ENCODE data around the gene SOD3.
A peak's percentile ranks its signal among the peaks of the same experiment; 100 is the strongest.

SOD3 gene

GRCh38 chr4:24772952-24773351 is 22.4 kb upstream of the SOD3 start:
- DNase-seq (ENCODE audit: low read depth), result no peak
- in situ Hi-C loops (cut with HindIII; ENCODE audit: low sequenced_read_pairs), result loop anchor here (5.0 kb wide), 1 partner anchor 69 kb away; no protein-coding TSS in a partner anchor
- no peak for TF ChIP-seq CTCF (IDR thresholded peaks at IDR 0.05; ENCODE audit: low read depth, low read length, missing control alignments)
- H3K4me3 ChIP-seq (ENCODE audit: low read depth, low read length), result no peak overlapping the region

GRCh38 chr4:24774452-24774851 is 20.9 kb upstream of the SOD3 start:
- H3K4me3 ChIP-seq (ENCODE audit: low read depth, low read length), result no peak overlapping the region
- in situ Hi-C loops (cut with HindIII; ENCODE audit: low sequenced_read_pairs), result loop anchor here (5.0 kb wide), 1 partner anchor 68 kb away; no protein-coding TSS in a partner anchor
- no peak for TF ChIP-seq CTCF (IDR thresholded peaks at IDR 0.05; ENCODE audit: low read depth, low read length, missing control alignments)
- DNase-seq (ENCODE audit: low read depth), result no peak

GRCh38 chr4:24775032-24775605 is 20.3 kb upstream of the SOD3 start:
- H3K4me3 ChIP-seq (ENCODE audit: low read depth, low read length), result no peak overlapping the region
- TF ChIP-seq CTCF (IDR thresholded peaks at IDR 0.05; ENCODE audit: low read depth, low read length, missing control alignments), result no peak
- in situ Hi-C loops (cut with HindIII; ENCODE audit: low sequenced_read_pairs), result no loop called here
- no peak for DNase-seq (ENCODE audit: low read depth)

- no peak for DNase-seq (ENCODE audit: low read depth)
- in situ Hi-C loops (cut with HindIII; ENCODE audit: low sequenced_read_pairs), result no loop called here
- no peak overlapping the region for H3K4me3 ChIP-seq (ENCODE audit: low read depth, low read length)
- TF ChIP-seq CTCF (IDR thresholded peaks at IDR 0.05; ENCODE audit: low read depth, low read length, missing control alignments), result no peak
Measured at GRCh38 chr4:24775750-24776149, 19.6 kb upstream of the SOD3 start.

GRCh38 chr4:24777536-24778463 is 17.6 kb upstream of the SOD3 start:
- H3K4me3 ChIP-seq (ENCODE audit: low read depth, low read length), result no peak overlapping the region
- DNase-seq (ENCODE audit: low read depth), result no peak
- no peak for TF ChIP-seq CTCF (IDR thresholded peaks at IDR 0.05; ENCODE audit: low read depth, low read length, missing control alignments)
- in situ Hi-C loops (cut with HindIII; ENCODE audit: low sequenced_read_pairs), result no loop called here

GRCh38 chr4:24778464-24779225 is 16.7 kb upstream of the SOD3 start:
- H3K4me3 ChIP-seq (ENCODE audit: low read depth, low read length), result no peak overlapping the region
- in situ Hi-C loops (cut with HindIII; ENCODE audit: low sequenced_read_pairs), result no loop called here
- DNase-seq (ENCODE audit: low read depth), result peak; percentile 94
- no peak for TF ChIP-seq CTCF (IDR thresholded peaks at IDR 0.05; ENCODE audit: low read depth, low read length, missing control alignments)
